K562 (cell line): ENCODE measurements around the gene HSD11B1L. TPM values are rescaled to one million over a fixed set of nuclear protein-coding genes. Genes with fewer than 3 reads are reported as not detected.
A peak's percentile ranks its signal among the peaks of the same experiment; 100 is the strongest.

ENCODE experiments used
- ATAC-seq: fragments of 200-7000 bp; cut with Tn5 transposase; 3 replicates; pipeline ENCODE4 v1.9.1; 2020; ENCODE audit warnings: moderate library complexity
- BruUV-seq: library from RNA; stranded (reverse); fragments of 400-500 nt; replicated peaks from 2 replicates; lab custom pipeline; 2021; lab: Mats Ljungman, UMichigan
- CTCF ChIA-PET: fragments of 300-600 bp; formaldehyde crosslinking; extraction: SDS; loops from one replicate; lab custom pipeline; 2021; ENCODE audit warnings: low intra/inter-chr PET ratio; lab: Yijun Ruan, JAX
- POLR2A ChIA-PET: fragments of 300-600, 350-650 bp; sonication (Branson Sonifier 250); formaldehyde crosslinking; extraction: SDS; loops from one replicate; lab custom pipeline; 2021; ENCODE audit warnings: antibody characterized with exemption, inconsistent platforms; lab: Yijun Ruan, JAX
- DNase-seq, 4 experiments: peaks; one replicate each; pipeline versions ENCODE4 v3.0.0 to v3.0.0-alpha.2; 2011 to 2018; ENCODE audit warnings: low spot score in 3 of 4, mixed read lengths in 3 of 4; ENCODE audit errors: extremely low read depth in 1 of 4
- FAIRE-seq: peaks from 2 replicates; lab custom pipeline; 2011; peaks lifted over from hg19 to GRCh38; lab: Jason Lieb, UNC
- H2AFZ ChIP-seq: 2 replicates; pipeline ENCODE4 v1.6.0; 2011; ENCODE audit warnings: low read depth, low read length, control low read depth, inconsistent platforms
- H3K27ac ChIP-seq: fragments of 200-600 bp; 3 replicates; pipeline ENCODE4 v1.8.0; 2011; ENCODE audit warnings: low read depth, mild to moderate bottlenecking, control low read depth, inconsistent platforms, low read length, moderate library complexity, mixed read lengths; ENCODE audit errors: extremely low read depth
- H3K27me3 ChIP-seq, 2 experiments: fragments of 300-600 bp in 1 of 2; 2 replicates in 1 of 2; 3 replicates in 1 of 2; pipeline versions ENCODE4 v1.6.0 to v1.8.0; 2011; ENCODE audit warnings: inconsistent platforms in 2 of 2, low read length in 2 of 2, mild to moderate bottlenecking in 1 of 2, mixed read lengths in 1 of 2, moderate library complexity in 1 of 2; ENCODE audit not compliant: control insufficient read depth in 2 of 2, insufficient read depth in 2 of 2
- H3K36me3 ChIP-seq: fragments of 300-600 bp; 3 replicates; pipeline ENCODE4 v1.8.0; 2011; ENCODE audit warnings: mild to moderate bottlenecking, low read length, inconsistent platforms; ENCODE audit not compliant: control insufficient read depth, insufficient read depth
- H3K4me1 ChIP-seq, 2 experiments: fragments of 200-600 bp in 1 of 2; replicated peaks in 1 of 2; 2 replicates in 1 of 2; 3 replicates in 1 of 2; pipeline versions ENCODE4 v1.5.1 to v1.8.0; 2011; ENCODE audit warnings: inconsistent platforms in 2 of 2, low read length in 2 of 2, mild to moderate bottlenecking in 1 of 2, mixed read lengths in 1 of 2, moderate library complexity in 1 of 2; ENCODE audit not compliant: control insufficient read depth in 2 of 2, insufficient read depth in 2 of 2
- H3K4me2 ChIP-seq: 2 replicates; pipeline ENCODE4 v1.6.1; 2011; ENCODE audit warnings: low read length, control low read depth, inconsistent platforms, mixed read lengths; ENCODE audit not compliant: insufficient read depth
- H3K4me3 ChIP-seq: fragments of 200-600 bp; sonication (generic), shearing (Covaris generic); 2 replicates; pipeline ENCODE4 v1.5.1; 2016; ENCODE audit warnings: control low read depth, inconsistent platforms
- H3K79me2 ChIP-seq: fragments of 200-600 bp; 3 replicates; pipeline ENCODE4 v1.8.0; 2011; ENCODE audit warnings: low read length, inconsistent platforms; ENCODE audit not compliant: control insufficient read depth, insufficient read depth
- H3K9ac ChIP-seq, 2 experiments: 2 replicates each; pipeline versions ENCODE4 v1.6.0 to v1.6.1; 2011; ENCODE audit warnings: low read depth in 2 of 2, low read length in 2 of 2, control low read depth in 1 of 2, inconsistent platforms in 1 of 2, mild to moderate bottlenecking in 1 of 2, mixed read lengths in 1 of 2; ENCODE audit not compliant: insufficient read depth in 1 of 2
- H3K9me1 ChIP-seq: one replicate; pipeline ENCODE4 v1.6.0; 2011; ENCODE audit warnings: inconsistent platforms, mild to moderate bottlenecking, low read length, moderate library complexity; ENCODE audit not compliant: control insufficient read depth, insufficient read depth
- H3K9me3 ChIP-seq: replicated peaks from 2 replicates; pipeline ENCODE4 v1.5.1; 2011; ENCODE audit warnings: low read depth, low read length, inconsistent platforms; ENCODE audit not compliant: control insufficient read depth, insufficient read depth
- H4K20me1 ChIP-seq: replicated peaks from 2 replicates; pipeline ENCODE4 v1.6.1; 2011; ENCODE audit warnings: low read length, inconsistent platforms, mixed read lengths; ENCODE audit not compliant: control insufficient read depth, insufficient read depth
- ILK ChIP-seq: fragments of 450-650 bp; IDR thresholded peaks from 2 replicates; pipeline ENCODE4 v1.6.1; 2016; ENCODE audit warnings: missing genetic modification characterization, low read depth, mild to moderate bottlenecking, missing compliant biosample characterization, moderate library complexity, borderline replicate concordance
- KDM1A ChIP-seq, 2 experiments: fragments of 450-650 bp; IDR thresholded peaks; 2 replicates each; pipeline ENCODE4 v1.6.1; 2016; ENCODE audit warnings: mild to moderate bottlenecking in 2 of 2
- KDM5B ChIP-seq: fragments of 200-600 bp; sonication (generic); IDR thresholded peaks from 2 replicates; pipeline ENCODE4 v1.6.1; 2012; ENCODE audit warnings: low read depth, mild to moderate bottlenecking, moderate library complexity, low read length, control low read depth, inconsistent platforms; ENCODE audit not compliant: insufficient replicate concordance
- POLR2AphosphoS5 ChIP-seq: IDR thresholded peaks from 2 replicates; pipeline ENCODE4 v1.6.1; 2011; ENCODE audit warnings: mild to moderate bottlenecking, low read depth, low read length, moderate library complexity; ENCODE audit not compliant: control insufficient read depth, insufficient read depth
- POLR2G ChIP-seq: fragments of 200-400 bp; formaldehyde crosslinking; IDR thresholded peaks from 2 replicates; pipeline ENCODE4 v1.6.1; 2017; ENCODE audit warnings: low read depth, mild to moderate bottlenecking, antibody characterized with exemption, low read length, moderate library complexity
- RBFOX2 ChIP-seq: fragments of 200-400 bp; formaldehyde crosslinking; IDR thresholded peaks from 2 replicates; pipeline ENCODE4 v1.6.1; 2017; ENCODE audit warnings: low read depth, mild to moderate bottlenecking, low read length, moderate library complexity
- RBM22 ChIP-seq: fragments of 200-400 bp; formaldehyde crosslinking; IDR thresholded peaks from 2 replicates; pipeline ENCODE4 v1.6.1; 2018; ENCODE audit warnings: low read length, low read depth; ENCODE audit not compliant: poor library complexity, severe bottlenecking
- RFX7 ChIP-seq: fragments of 250-450 bp; sonication (Bioruptor Pico); IDR thresholded peaks from 2 replicates; pipeline ENCODE4 v1.5.1; 2021; ENCODE audit warnings: mild to moderate bottlenecking
- WGBS: fragments of 100-300 bp; shearing (Covaris generic); methylation state at CpG from one replicate; pipeline ENCODE4 v1.1.6; 2016; ENCODE audit warnings: low coverage, mixed read lengths; ENCODE audit not compliant: insufficient coverage; ENCODE audit errors: missing lambda C conversion rate; 5-methylcytosine and 5-hydroxymethylcytosine counted together
- in situ Hi-C: fragments of 300-500 bp; cut with MboI; formaldehyde crosslinking; loops from 4 replicates; pipeline ENCODE4 v1.15.0; 2018; ENCODE audit warnings: inconsistent platforms, mixed read lengths
- intact Hi-C: fragments of 100-400 bp; cut with micrococcal nuclease; formaldehyde crosslinking; loops from 2 replicates; pipeline ENCODE4 v1.14.2; 2022
- polyA plus RNA-seq, 8 experiments: library from polyadenylated mRNA; depleted of rRNA in 4 of 8; stranded (reverse) in 5 of 8; unstranded in 3 of 8; fragments of >200 nt; fragmentation: Nextera tagmentation in 2 of 8; fragmentation: Illumina TruSeq in 1 of 8; extraction: Ambion mirVana in 2 of 8; extraction: Trizol in 1 of 8; gene quantifications; 2 replicates each; pipeline versions ENCODE4 v1.2.1 to v1.2.3, GENCODE V29; 2011 to 2014; ENCODE audit warnings: inconsistent platforms in 1 of 8, missing spikeins in 1 of 8
- total RNA-seq, 7 experiments: library from RNA; depleted of rRNA in 6 of 7; stranded (reverse); fragments of >200 nt in 6 of 7; fragmentation: Illumina TruSeq in 2 of 7; extraction: Trizol in 2 of 7; gene quantifications; 2 replicates each; pipeline versions ENCODE4 v1.2.1 to v1.2.3, GENCODE V29; 2011 to 2021; ENCODE audit warnings: low replicate concordance in 1 of 7
- TF ChIP-seq, protein P1 (sequence below), 2 experiments: IDR thresholded peaks in 1 of 2; conservative IDR thresholded peaks in 1 of 2; 2 replicates each; pipeline ENCODE4 v1.6.1; 2016; ENCODE audit warnings: low read depth in 2 of 2, mild to moderate bottlenecking in 1 of 2, missing compliant biosample characterization in 1 of 2, missing genetic modification characterization in 1 of 2, moderate library complexity in 1 of 2

Gene HSD11B1L
- total and polyA plus RNA-seq, 9 of the 15 experiments (the other 6 are each of a cell fraction or from before 2014, with no cell fraction given), result 0.31 to 7.7 (median 2.3) TPM

DNA sequence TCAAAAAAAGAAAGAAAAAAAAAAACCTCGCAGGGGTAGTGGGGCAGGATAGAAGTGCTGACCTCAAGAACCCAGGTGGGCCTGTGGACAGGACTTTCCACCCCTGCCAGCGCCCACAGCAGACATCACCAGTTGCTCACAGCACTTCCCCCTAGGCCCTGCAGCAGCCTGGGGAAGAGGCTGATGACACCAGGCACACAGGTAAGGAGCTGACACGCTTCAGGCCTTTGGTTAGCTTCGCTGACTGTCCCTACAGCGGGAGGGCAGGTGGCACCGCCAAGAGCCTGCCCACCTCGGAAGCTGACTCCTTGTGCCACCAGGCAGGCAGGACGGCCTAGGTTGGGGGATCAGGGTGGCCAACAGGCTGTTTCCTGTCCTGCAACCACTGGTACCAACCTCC is 30.2 kb downstream of the HSD11B1L start:
- 100% methylated on average over 6 of the region's 8 CpGs for WGBS
- intact Hi-C loops, result no loop called here
- Histone ChIP-seq H2AFZ (no peak overlapping the region), H4K20me1 (peaks cover 14% of the 10 kb centered on the region; the same call in 1 of the 2 replicates), H3K9me3 (no peaks in the 10 kb centered on the region), H3K4me1 (peaks cover 0 to 12% of the 10 kb centered on the region in 2 experiments; a peak in 1 of 5 replicates), H3K27me3 (no peaks in the 10 kb centered on the region), H3K4me3 (no peak overlapping the region), H3K9me1 (peaks cover 5% of the 10 kb centered on the region), H3K4me2 (no peak overlapping the region), H3K79me2 (peaks cover 29% of the 10 kb centered on the region), H3K36me3 (peaks cover 89% of the 10 kb centered on the region), H3K9ac (no peak overlapping the region), H3K27ac (no peak overlapping the region)
- ChIA-PET POLR2A (interaction anchor here (0.6 to 4.7 kb wide), 6 partner anchors 10 to 30 kb away, joined by 3 to 34 read pairs (median 10); partner anchors contain the start of genes CATSPERD and LONP1), CTCF (no interaction called here)
- DNase-seq (peak in 1 of 4 experiments; percentile 6), ATAC-seq (no peak), FAIRE-seq (no peak)
- in situ Hi-C loops, result no loop called here
- TF ChIP-seq POLR2AphosphoS5, result 0 out of 2 replicates have a peak, but pooled peaks have one; percentile 18
- TF ChIP-seq KDM5B, result no peak
- TF ChIP-seq, protein P1, sequence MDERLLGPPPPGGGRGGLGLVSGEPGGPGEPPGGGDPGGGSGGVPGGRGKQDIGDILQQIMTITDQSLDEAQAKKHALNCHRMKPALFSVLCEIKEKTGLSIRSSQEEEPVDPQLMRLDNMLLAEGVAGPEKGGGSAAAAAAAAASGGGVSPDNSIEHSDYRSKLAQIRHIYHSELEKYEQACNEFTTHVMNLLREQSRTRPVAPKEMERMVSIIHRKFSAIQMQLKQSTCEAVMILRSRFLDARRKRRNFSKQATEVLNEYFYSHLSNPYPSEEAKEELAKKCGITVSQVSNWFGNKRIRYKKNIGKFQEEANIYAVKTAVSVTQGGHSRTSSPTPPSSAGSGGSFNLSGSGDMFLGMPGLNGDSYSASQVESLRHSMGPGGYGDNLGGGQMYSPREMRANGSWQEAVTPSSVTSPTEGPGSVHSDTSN (CRISPR knock-in tag; IDR thresholded peaks at IDR 0.05; ENCODE audit: low read depth), result no peak
- TF ChIP-seq, protein P1 (tag; conservative IDR thresholded peaks at IDR 0.05; ENCODE audit: low read depth), result no peak
- TF ChIP-seq KDM1A (IDR thresholded peaks at IDR 0.05), result no peak
- TF ChIP-seq RBFOX2, result peak; percentile 27; the same call in 1 of the 2 replicates
- peak; percentile 9; the same call in 1 of the 2 replicates for TF ChIP-seq POLR2G
- TF ChIP-seq ILK (tag), result no peak
- TF ChIP-seq RBM22, result peak; percentile 51
- no peak for TF ChIP-seq RFX7
- TSS peak; percentile 7 for BruUV-seq
